DMS114 treated with DMSO at 0.1 percent for 48 hours (cell line): ENCODE measurements around the gene OGT.
"Not testable (repeated sequence)": the region's sequence is repeated elsewhere in the genome, so short reads cannot be mapped to it uniquely, and the experiment has no call there.

Source experiments
- DNase-seq: peaks from one replicate; lab custom pipeline; 2025; ENCODE audit not compliant: unreplicated experiment; lab: John Stamatoyannopoulos, UW

Gene OGT

GRCh38 chrX:71532753-71533425 is at the start of gene OGT:
Gene OGT (plus strand): TSS chrX:71533104. CDS start chrX:71533300, 196 bp downstream.
- DNase-seq = peak; percentile 91

GRCh38 chrX:71487814-71488213 is 45.1 kb upstream of the OGT start:
- DNase-seq = no peak

GRCh38 chrX:71489540-71489939 is 43.4 kb upstream of the OGT start:
- no peak for DNase-seq

GRCh38 chrX:71492231-71493065 is 40.5 kb upstream of the OGT start:
- peak; percentile 32 for DNase-seq

- no peak for DNase-seq
These were observed 39.7 kb upstream of the OGT start for GRCh38 chrX:71493111-71493613.

GRCh38 chrX:71495979-71496378 is 36.9 kb upstream of the OGT start:
- not testable (repeated sequence) for DNase-seq

- DNase-seq = no peak
These were observed 36.4 kb upstream of the OGT start for GRCh38 chrX:71496476-71496875.

GRCh38 chrX:71502080-71502479 is 30.8 kb upstream of the OGT start:
- DNase-seq = not testable (repeated sequence)

- no peak for DNase-seq
These were observed 28.6 kb upstream of the OGT start for GRCh38 chrX:71504346-71504745.

GRCh38 chrX:71509289-71509688 is 23.6 kb upstream of the OGT start:
- no peak for DNase-seq

GRCh38 chrX:71510161-71510560 is 22.7 kb upstream of the OGT start:
- DNase-seq = no peak

GRCh38 chrX:71513731-71514130 is 19.2 kb upstream of the OGT start:
- not testable (repeated sequence) for DNase-seq

GRCh38 chrX:71514367-71515037 is 18.4 kb upstream of the OGT start:
- DNase-seq = no peak

GRCh38 chrX:71515038-71515396 is 17.9 kb upstream of the OGT start:
- DNase-seq = no peak

- no peak for DNase-seq
These were observed 7.6 kb upstream of the OGT start for GRCh38 chrX:71525316-71525715.

GRCh38 chrX:71532078-71532752 is 689 bp upstream of the OGT start:
- DNase-seq = no peak

GRCh38 chrX:71533516-71533850 is 579 bp downstream of the OGT start:
- no peak for DNase-seq

- peak; percentile 57 for DNase-seq
These were observed 1.1 kb downstream of the OGT start for GRCh38 chrX:71533851-71534561.

- DNase-seq = no peak
These were observed 2.1 kb downstream of the OGT start for GRCh38 chrX:71534773-71535544.

GRCh38 chrX:71536285-71536684 is 3.4 kb downstream of the OGT start:
- DNase-seq = no peak
